NCI-H2029 treated with DMSO at 0.1 percent for 48 hours (cell line): Measurements from ENCODE around the gene PCDH1.

Experiments used
- DNase-seq: peaks from one replicate; lab custom pipeline; 2025; lab: John Stamatoyannopoulos, UW

The PCDH1 gene

GRCh38 chr5:141873933-141874261, 4.3 kb downstream of the PCDH1 start:
- no peak for DNase-seq

DNA sequence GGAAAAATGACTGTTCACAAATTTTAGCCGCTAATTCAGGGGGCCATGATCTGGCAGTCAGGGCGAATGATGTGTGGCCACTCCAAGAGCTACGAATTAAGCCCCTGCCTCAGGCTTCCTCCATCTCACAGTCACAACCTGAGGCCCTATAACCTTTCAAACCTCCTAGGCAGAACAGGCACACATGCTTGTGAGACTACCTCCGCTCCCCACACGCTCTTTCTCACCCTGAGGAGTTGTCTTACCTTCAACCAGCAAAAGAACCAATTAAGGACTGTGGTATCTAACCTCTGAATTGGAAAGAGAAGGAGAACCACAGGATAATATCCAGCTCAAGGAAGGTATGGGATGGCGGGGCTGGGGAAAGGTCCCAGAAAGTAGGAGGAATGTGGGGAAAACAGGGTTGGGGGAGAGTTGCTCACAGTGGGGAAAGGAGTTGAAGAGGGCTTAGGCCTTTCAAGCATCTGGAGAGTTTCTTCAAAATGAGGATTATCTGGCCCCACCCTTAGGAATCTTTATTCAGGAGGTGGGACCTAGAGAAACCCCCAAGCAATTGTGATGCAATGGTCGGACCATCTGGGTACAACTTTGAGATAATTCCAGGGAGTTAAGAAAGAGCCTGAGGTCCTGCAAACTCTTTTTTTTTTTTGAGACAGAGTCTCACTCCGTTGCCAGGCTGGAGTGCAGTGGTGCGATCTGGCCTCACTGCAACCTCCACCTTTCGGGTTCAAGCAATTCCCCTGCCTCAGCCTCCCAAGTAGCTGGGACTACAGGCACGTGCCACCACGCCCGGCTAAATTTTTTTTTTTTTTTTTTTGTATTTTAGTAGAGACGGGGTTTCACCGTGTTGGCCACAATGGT, 5.5 kb downstream of the PCDH1 start:
- DNase-seq = no peak

- DNase-seq = no peak
Observed at GRCh38 chr5:141871870-141872269, 6.3 kb downstream of the PCDH1 start.

GRCh38 chr5:141870871-141871270, 7.3 kb downstream of the PCDH1 start:
- DNase-seq = no peak

DNA sequence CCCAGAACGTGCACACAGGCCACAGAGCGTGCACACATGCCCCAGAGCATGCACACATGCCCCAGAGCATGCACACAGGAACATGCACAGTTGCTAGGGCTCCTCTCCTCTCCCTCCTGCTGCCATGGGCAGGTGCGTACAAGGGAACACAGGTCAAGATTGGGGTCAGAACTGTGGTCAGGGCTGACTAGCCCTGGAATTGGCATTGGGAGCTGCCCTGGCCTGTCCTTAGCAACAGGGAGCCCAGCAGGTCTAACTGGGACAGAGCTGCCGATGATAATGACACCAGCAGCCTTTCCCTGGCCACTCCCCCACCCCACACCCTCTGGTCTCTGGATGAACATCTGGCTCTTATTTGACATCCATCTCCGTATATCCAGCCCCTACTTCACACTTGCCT, 8.0 kb downstream of the PCDH1 start:
- no peak for DNase-seq

GRCh38 chr5:141869514-141869913, 8.7 kb downstream of the PCDH1 start:
- no peak for DNase-seq

- DNase-seq = no peak
Observed at GRCh38 chr5:141869040-141869439, 9.2 kb downstream of the PCDH1 start.

DNA sequence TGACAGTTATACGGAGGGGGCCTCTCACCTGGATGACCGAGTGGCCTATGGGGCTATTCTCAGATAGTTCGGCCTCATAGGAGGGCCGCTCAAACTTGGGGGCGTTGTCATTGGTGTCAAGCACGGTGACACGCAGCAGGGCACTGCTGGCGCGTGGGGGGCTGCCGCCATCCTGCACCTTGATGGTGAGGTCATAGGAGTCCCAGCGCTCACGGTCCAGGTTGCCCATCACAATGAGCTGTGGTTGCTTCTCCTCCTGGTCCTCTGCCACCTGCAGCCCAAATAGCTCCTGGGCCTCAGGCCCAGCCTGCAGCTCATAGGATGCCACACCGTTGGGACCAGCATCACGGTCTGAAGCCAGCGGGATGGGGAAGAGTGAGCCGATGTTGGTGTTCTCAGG, 9.7 kb downstream of the PCDH1 start:
- no peak for DNase-seq

DNA sequence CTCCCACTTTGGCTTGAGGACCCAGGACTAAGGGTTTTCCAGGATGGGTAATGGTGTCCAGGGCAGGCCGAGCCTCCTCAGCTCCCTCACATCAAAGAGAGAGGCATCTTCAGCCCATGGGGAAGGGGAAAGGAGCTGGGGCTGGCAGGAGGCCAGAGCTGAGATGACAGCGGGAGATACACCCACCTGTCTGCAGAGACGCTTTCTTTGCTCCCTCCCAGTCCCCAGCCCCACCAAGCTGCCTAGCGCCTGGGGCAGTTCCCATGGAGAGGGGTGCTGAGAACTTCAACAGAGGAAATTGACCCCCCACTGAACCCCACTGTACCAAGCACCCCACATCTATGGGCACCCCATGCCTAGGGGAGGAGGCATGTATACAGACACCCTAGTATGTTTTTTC, 10.6 kb downstream of the PCDH1 start:
- no peak for DNase-seq

GRCh38 chr5:141867139-141867538, 11.1 kb downstream of the PCDH1 start:
- no peak for DNase-seq

DNA sequence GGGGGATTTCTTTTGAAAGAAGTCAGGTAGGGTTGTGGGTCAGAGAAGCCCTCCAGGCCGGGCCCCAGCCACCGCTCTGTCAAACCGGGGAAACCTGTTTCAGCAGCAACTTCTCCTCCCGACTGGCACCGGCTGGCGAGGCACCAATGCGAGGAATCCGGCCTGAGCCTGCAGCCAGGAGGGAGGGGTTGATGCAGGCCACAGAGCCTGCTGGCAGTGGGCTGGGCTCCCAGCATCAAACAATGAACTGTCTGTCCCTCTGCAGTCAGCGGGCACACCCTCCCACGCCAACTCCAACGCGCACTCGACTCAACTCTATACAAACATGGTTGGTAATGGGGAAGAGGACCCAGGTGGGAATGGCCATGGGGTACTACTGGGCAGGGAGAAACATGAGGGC, 12.1 kb downstream of the PCDH1 start:
- DNase-seq = peak; percentile 62

DNA sequence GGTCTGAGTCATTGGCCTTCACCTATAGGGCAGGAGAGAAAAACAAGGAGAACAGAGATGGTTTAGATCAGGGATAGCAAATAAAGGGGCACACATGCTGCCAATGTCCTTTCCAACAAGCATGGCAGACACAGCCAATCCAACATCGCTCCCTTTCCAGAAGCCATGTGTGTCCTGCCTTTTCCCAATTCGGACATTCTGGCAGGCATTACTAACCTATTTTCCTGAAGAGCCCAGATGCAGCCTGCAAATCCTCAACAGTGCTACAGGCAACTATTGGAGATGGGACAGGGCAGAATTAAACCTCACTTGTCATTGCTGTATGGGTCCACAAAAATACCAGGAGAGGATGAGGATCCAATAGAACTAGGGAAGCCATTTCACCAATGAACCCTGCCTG, 12.8 kb downstream of the PCDH1 start:
- no peak for DNase-seq

GRCh38 chr5:141864371-141865370, 13.5 kb downstream of the PCDH1 start:
- peak; percentile 55 for DNase-seq

DNA sequence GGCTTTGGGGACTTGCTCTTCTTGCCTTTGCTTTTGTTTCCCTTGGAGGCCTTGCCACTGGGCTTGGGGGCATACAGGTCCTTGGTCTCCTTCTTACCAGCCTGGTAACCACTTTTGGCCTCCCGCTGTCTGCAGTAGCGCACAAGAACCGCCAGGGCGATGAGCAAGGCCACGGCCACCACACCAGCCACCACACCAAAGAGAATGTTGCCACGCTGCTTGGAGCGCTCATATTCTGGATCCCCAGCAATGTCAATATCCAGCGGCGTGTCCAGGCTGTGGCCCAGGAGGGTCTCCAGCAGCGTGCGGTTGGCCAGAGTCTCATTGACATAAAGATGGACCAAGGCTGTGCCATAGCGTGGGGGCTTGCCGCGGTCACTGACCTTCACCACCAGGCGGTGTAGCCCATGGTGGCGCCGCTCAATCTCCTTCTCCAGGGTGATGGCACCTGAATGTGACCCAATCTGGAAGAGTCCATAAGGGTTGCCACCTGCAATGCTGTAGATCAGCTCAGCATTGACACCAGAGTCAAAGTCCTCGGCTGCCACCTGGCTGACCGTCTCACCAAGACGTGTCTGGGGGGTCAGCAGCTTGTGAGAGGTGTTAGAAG, 14.5 kb downstream of the PCDH1 start:
- DNase-seq = no peak

- no peak for DNase-seq
Observed at GRCh38 chr5:141862936-141863543, 15.2 kb downstream of the PCDH1 start.

- DNase-seq = no peak
Observed at GRCh38 chr5:141861194-141861593, 17.0 kb downstream of the PCDH1 start.

GRCh38 chr5:141858079-141858765, 20.0 kb downstream of the PCDH1 start:
- DNase-seq = peak; percentile 31

DNA sequence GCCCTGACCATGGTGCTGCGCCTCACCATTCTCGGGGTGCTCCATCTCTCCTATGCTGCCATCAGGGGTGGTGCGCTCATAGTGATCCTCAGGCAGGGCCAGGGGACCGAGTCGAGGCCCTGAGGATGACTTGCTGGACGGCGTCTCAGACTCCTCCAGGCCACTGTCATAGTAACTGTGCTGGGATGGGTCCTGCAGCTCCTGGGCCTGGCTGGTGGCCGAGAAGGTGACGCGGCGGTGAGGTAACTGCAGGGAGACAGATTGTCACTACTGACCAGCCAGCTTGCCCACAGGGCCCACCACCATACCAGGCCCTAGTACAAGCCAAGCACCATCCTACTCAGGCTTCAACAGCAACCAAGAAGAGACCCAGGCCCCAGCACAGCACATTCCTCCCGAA, 21.0 kb downstream of the PCDH1 start:
- no peak for DNase-seq

DNA sequence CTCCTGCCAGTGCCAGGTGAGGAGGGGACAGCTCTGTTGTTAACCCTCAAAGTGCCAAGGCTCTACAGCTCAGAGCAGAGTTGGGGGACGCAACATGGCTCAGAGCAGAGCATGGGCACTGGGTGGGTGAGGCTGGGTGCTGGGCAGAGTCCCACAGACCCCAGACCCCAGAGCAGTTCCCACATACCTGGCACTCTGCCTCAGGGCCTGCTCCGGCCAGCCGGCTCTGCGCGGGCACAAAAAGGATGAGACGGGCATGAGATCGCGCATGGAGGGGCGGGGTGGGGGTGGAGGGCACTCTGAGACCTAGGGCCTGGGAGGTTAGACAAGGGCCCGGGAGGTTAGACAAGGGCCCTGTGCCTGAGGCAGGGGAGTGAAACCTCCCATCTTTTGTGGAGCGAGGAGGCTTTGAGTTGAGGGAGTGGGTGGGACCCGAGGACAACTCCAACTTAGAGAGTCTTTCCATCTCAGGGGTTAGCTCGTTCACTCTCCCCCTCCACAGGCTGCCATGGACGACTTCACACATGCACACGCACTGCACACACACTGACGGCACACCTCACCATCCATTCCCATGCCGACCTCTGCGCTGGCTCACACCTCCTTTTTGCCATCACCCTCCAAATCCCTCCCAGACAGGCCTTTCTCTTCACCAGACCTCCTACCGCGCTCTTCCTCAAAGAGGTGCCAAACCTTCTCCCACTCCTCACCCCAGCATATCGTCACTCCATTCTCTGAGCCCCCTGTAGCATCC, 22.0 kb downstream of the PCDH1 start:
- no peak for DNase-seq

DNA sequence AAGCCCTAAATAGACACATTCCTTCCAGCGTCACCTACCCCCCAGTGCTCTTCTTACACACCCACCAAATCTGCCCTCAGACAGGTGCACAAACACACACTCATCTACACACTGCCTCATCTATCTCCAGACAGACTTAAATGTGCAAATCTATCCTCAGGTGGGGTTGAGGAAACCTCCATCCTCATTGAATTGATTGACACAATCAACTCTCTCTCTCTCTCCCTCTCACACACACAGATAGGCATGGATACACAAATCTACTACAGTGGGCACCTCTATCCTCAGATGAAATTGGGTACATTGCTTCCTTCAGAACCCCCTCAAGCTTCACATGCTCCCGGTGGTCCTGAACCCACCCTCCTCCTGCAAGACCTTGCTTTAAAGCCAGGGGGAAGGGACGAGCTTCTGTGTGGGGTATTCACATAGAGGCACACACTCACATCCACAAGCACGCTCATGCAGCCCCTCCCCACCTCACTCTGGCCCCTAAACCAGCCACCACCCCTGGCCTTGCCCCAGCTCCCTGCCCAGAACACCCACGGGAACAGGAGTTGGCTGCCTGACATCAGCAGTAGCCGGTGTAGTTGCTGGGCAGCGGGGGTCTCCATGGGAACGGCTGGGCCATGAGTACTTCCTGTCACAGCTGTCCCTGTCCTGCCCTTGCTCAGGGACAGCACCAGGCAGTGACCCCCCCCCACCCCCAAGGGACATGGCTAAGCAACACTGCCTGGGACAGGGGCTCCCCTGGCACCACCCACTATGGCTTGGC, 22.8 kb downstream of the PCDH1 start:
- peak; percentile 35 for DNase-seq
